ENCODE measurements around the gene RTRAF. TPM values are rescaled to one million over a fixed set of nuclear protein-coding genes. Genes with fewer than 3 reads are reported as not detected.

RTRAF gene
- total and polyA plus RNA-seq, 2 experiments from 2014 or later, result 60.6 to 309 TPM

- Histone ChIP-seq H3K27ac (peak overlapping the region; percentile 85), H3K27me3 (no peaks in the 10 kb centered on the region), H3K36me3 (peaks cover 56% of the 10 kb centered on the region), H3K4me1 (ENCODE audit: low read depth) (peaks cover 46% of the 10 kb centered on the region), H3K9me3 (ENCODE audit: low read depth) (no peaks in the 10 kb centered on the region), H3K4me3 (no peak overlapping the region)
- DNase-seq (ENCODE audit: low read depth in 1 of 2, low spot score in 1 of 2), result no peak
- no peak for TF ChIP-seq CTCF (IDR thresholded peaks at IDR 0.05; ENCODE audit: low read depth, low read length)
Measured at GRCh38 chr14:52054678-52055077, 65.3 kb downstream of the RTRAF start.

DNA sequence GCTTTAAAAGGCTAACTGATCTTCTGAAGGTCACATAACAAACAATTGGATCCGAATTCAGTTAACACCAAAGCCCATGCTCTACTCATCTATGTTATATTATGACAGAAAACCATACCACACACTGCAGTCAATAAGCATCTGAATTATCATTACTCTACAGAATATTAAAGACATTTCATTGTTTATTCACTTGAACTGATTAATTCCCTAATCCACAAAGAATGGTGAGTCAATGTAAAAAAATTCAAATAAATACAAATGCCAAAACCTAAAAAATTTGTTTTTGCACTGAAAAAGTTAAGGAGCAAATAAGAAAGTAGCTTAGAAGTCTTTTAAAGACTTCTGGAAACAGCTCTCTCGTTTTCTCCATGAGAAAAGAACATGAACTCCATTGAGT, 65.8 kb downstream of the RTRAF start:
- Histone ChIP-seq H3K9me3 (ENCODE audit: low read depth) (no peaks in the 10 kb centered on the region), H3K27ac (no peak overlapping the region), H3K4me3 (no peak overlapping the region), H3K27me3 (no peaks in the 10 kb centered on the region), H3K4me1 (ENCODE audit: low read depth) (peaks cover 45% of the 10 kb centered on the region), H3K36me3 (peaks cover 59% of the 10 kb centered on the region)
- no peak for TF ChIP-seq CTCF (IDR thresholded peaks at IDR 0.05; ENCODE audit: low read depth, low read length)
- DNase-seq (ENCODE audit: low read depth in 1 of 2, low spot score in 1 of 2), result no peak

GRCh38 chr14:52058341-52058740, 69.0 kb downstream of the RTRAF start:
- H3K4me1 ChIP-seq (ENCODE audit: low read depth), result peaks cover 44% of the 10 kb centered on the region
- TF ChIP-seq CTCF (IDR thresholded peaks at IDR 0.05; ENCODE audit: low read depth, low read length), result no peak
- H3K27me3 ChIP-seq, result no peaks in the 10 kb centered on the region
- H3K36me3 ChIP-seq, result peaks cover 52% of the 10 kb centered on the region
- peak in 1 of 2 donors; percentile 37 for DNase-seq (ENCODE audit: low read depth in 1 of 2, low spot score in 1 of 2)
- H3K4me3 ChIP-seq, result no peak overlapping the region
- H3K27ac ChIP-seq, result no peak overlapping the region
- no peaks in the 10 kb centered on the region for H3K9me3 ChIP-seq (ENCODE audit: low read depth)

GRCh38 chr14:52059649-52060048, 70.3 kb downstream of the RTRAF start:
- Histone ChIP-seq H3K27ac (peak overlapping the region; percentile 93), H3K9me3 (ENCODE audit: low read depth) (no peaks in the 10 kb centered on the region), H3K36me3 (peaks cover 40% of the 10 kb centered on the region), H3K27me3 (no peaks in the 10 kb centered on the region), H3K4me1 (ENCODE audit: low read depth) (peaks cover 53% of the 10 kb centered on the region), H3K4me3 (no peak overlapping the region)
- DNase-seq (ENCODE audit: low read depth in 1 of 2, low spot score in 1 of 2), result no peak
- no peak for TF ChIP-seq CTCF (IDR thresholded peaks at IDR 0.05; ENCODE audit: low read depth, low read length)

GRCh38 chr14:52060080-52060479, 70.7 kb downstream of the RTRAF start:
- TF ChIP-seq CTCF (IDR thresholded peaks at IDR 0.05; ENCODE audit: low read depth, low read length), result no peak
- Histone ChIP-seq H3K4me3 (no peak overlapping the region), H3K27me3 (no peaks in the 10 kb centered on the region), H3K9me3 (ENCODE audit: low read depth) (no peaks in the 10 kb centered on the region), H3K27ac (peak overlapping the region; percentile 93), H3K36me3 (peaks cover 36% of the 10 kb centered on the region), H3K4me1 (ENCODE audit: low read depth) (peaks cover 57% of the 10 kb centered on the region)
- DNase-seq (ENCODE audit: low read depth in 1 of 2, low spot score in 1 of 2), result peak in 1 of 2 donors; percentile 81

Other genes with a start within 250 kb of the RTRAF start
- 3.3 and 3.6 TPM in 2 replicates for gene GNG2, start 128.9 kb upstream of the RTRAF start, total RNA-seq
- 4.5 and 4.9 TPM in 2 replicates for gene GNG2, start 128.9 kb upstream of the RTRAF start, polyA plus RNA-seq
- 275 and 538 TPM in 2 replicates for gene NID2, start 79.5 kb downstream of the RTRAF start, total RNA-seq
- 179 and 341 TPM in 2 replicates for gene NID2, start 79.5 kb downstream of the RTRAF start, polyA plus RNA-seq

All from cardiac muscle cell (in vitro differentiated cells and primary cell).